K562 (cell line): ENCODE measurements around the gene MEIS1. TPM values are rescaled to one million over a fixed set of nuclear protein-coding genes. Genes with fewer than 3 reads are reported as not detected.
A peak's percentile ranks its signal among the peaks of the same experiment; 100 is the strongest.

Source experiments
- CAMTA2 ChIP-seq: fragments of 250-450 bp; sonication (Bioruptor Pico); conservative IDR thresholded peaks from 2 replicates; pipeline ENCODE4 v1.5.1; 2022
- CBFA2T2 ChIP-seq: fragments of 450-650 bp; conservative IDR thresholded peaks from 2 replicates; pipeline ENCODE4 v1.6.1; 2017; ENCODE audit warnings: mild to moderate bottlenecking
- CBFA2T3 ChIP-seq: fragments of 450-650 bp; IDR thresholded peaks from 2 replicates; pipeline ENCODE4 v1.6.1; 2017
- DPF2 ChIP-seq: fragments of 450-650 bp; IDR thresholded peaks from 2 replicates; pipeline ENCODE4 v1.6.1; 2016
- ETV5 ChIP-seq: sonication (generic); formaldehyde crosslinking; IDR thresholded peaks from 2 replicates; pipeline ENCODE4 v1.4.0; 2020; ENCODE audit warnings: low read depth, mild to moderate bottlenecking, missing genetic modification reagents
- FOXA3 ChIP-seq, 2 experiments: fragments of 450-650 bp in 1 of 2; sonication (generic) in 1 of 2; formaldehyde crosslinking; IDR thresholded peaks in 1 of 2; conservative IDR thresholded peaks in 1 of 2; 2 replicates each; pipeline versions ENCODE4 v1.4.0 to v1.8.0; 2020 to 2022; ENCODE audit warnings: mild to moderate bottlenecking in 2 of 2, missing genetic modification reagents in 1 of 2
- GATAD2A ChIP-seq: fragments of 450-650 bp; IDR thresholded peaks from 2 replicates; pipeline ENCODE4 v1.6.1; 2017
- JUN ChIP-seq, 2 experiments: sonication (generic) in 1 of 2; formaldehyde crosslinking in 1 of 2; IDR thresholded peaks; 2 replicates each; pipeline versions ENCODE4 v1.6.1 to v1.8.0; 2012 to 2022; ENCODE audit warnings: borderline replicate concordance in 2 of 2, mild to moderate bottlenecking in 2 of 2, improper control_type of control experiment in 1 of 2, low read depth in 1 of 2, low read length in 1 of 2, missing genetic modification reagents in 1 of 2
- KDM1A ChIP-seq, 2 experiments: fragments of 450-650 bp; IDR thresholded peaks; 2 replicates each; pipeline ENCODE4 v1.6.1; 2016; ENCODE audit warnings: mild to moderate bottlenecking in 2 of 2
- KDM2B ChIP-seq: fragments of 250-450 bp; sonication (Bioruptor Pico); IDR thresholded peaks from 2 replicates; pipeline ENCODE4 v1.8.0; 2021; ENCODE audit warnings: mild to moderate bottlenecking, moderate library complexity
- MBD2 ChIP-seq: sonication (generic); IDR thresholded peaks from 2 replicates; pipeline ENCODE4 v1.6.1; 2016; ENCODE audit warnings: low read depth, borderline replicate concordance
- MCM2 ChIP-seq: fragments of 450-650 bp; IDR thresholded peaks from 2 replicates; pipeline ENCODE4 v1.6.1; 2017; ENCODE audit warnings: low read depth, mild to moderate bottlenecking
- MCM5 ChIP-seq: fragments of 450-650 bp; IDR thresholded peaks from 2 replicates; pipeline ENCODE4 v1.6.1; 2016; ENCODE audit warnings: low read depth
- MED1 ChIP-seq: sonication (generic); formaldehyde crosslinking; IDR thresholded peaks from 2 replicates; pipeline ENCODE4 v1.8.1; 2023; ENCODE audit warnings: missing genetic modification reagents, borderline replicate concordance
- MEIS2 ChIP-seq: fragments of 450-650 bp; IDR thresholded peaks from 2 replicates; pipeline ENCODE4 v1.6.1; 2014; ENCODE audit warnings: mild to moderate bottlenecking; ENCODE audit not compliant: partially characterized antibody
- PCBP2 ChIP-seq: fragments of 200-400 bp; formaldehyde crosslinking; IDR thresholded peaks from 2 replicates; pipeline ENCODE4 v1.6.1; 2018; ENCODE audit warnings: low read length, low read depth, mild to moderate bottlenecking, moderate library complexity; ENCODE audit not compliant: poor library complexity, severe bottlenecking
- PKNOX1 ChIP-seq: fragments of 450-650 bp; IDR thresholded peaks from 2 replicates; pipeline ENCODE4 v1.6.1; 2016
- RUNX1 ChIP-seq: sonication (generic); IDR thresholded peaks from 2 replicates; pipeline ENCODE4 v1.6.1; 2016; ENCODE audit warnings: antibody characterized with exemption, low read depth
- SMARCE1 ChIP-seq: fragments of 450-650 bp; IDR thresholded peaks from 2 replicates; pipeline ENCODE4 v1.7.1; 2016; ENCODE audit warnings: mild to moderate bottlenecking
- SRF ChIP-seq, 2 experiments: fragments of 250-450, 450-650 bp in 1 of 2; sonication (Bioruptor Pico) in 1 of 2; sonication (generic) in 1 of 2; formaldehyde crosslinking; IDR thresholded peaks; 2 replicates each; pipeline versions ENCODE4 v1.5.0 to v1.5.1; 2020 to 2022; ENCODE audit warnings: mild to moderate bottlenecking in 1 of 2, missing genetic modification reagents in 1 of 2
- STAT5A ChIP-seq: IDR thresholded peaks from 2 replicates; pipeline ENCODE4 v1.6.1; 2012; ENCODE audit warnings: low read length, inconsistent platforms, borderline replicate concordance
- TAF9B ChIP-seq: fragments of 450-650 bp; IDR thresholded peaks from 2 replicates; pipeline ENCODE4 v1.6.1; 2018; ENCODE audit warnings: mild to moderate bottlenecking; ENCODE audit not compliant: partially characterized antibody
- ZBTB11 ChIP-seq, 3 experiments: fragments of 200-800 bp in 1 of 3; fragments of 250-450 bp in 1 of 3; fragments of 450-650 bp in 1 of 3; sonication (Bioruptor Pico) in 1 of 3; sonication (Bioruptor generic) in 1 of 3; formaldehyde crosslinking in 1 of 3; IDR thresholded peaks; 2 replicates each; pipeline versions ENCODE4 v1.6.1 to v1.8.0; 2016 to 2022; ENCODE audit warnings: mild to moderate bottlenecking in 2 of 3, missing genetic modification characterization in 2 of 3, missing compliant biosample characterization in 1 of 3, moderate library complexity in 1 of 3
- ZNF140 ChIP-seq: fragments of 250-450 bp; sonication (Bioruptor Pico); IDR thresholded peaks from 2 replicates; pipeline ENCODE4 v1.8.0; 2021; ENCODE audit warnings: moderate library complexity, mild to moderate bottlenecking, inconsistent platforms
- polyA plus RNA-seq, 8 experiments: library from polyadenylated mRNA; depleted of rRNA in 4 of 8; stranded (reverse) in 5 of 8; unstranded in 3 of 8; fragments of >200 nt; fragmentation: Nextera tagmentation in 2 of 8; fragmentation: Illumina TruSeq in 1 of 8; extraction: Ambion mirVana in 2 of 8; extraction: Trizol in 1 of 8; gene quantifications; 2 replicates each; pipeline versions ENCODE4 v1.2.1 to v1.2.3, GENCODE V29; 2011 to 2014; ENCODE audit warnings: inconsistent platforms in 1 of 8, missing spikeins in 1 of 8
- total RNA-seq, 7 experiments: library from RNA; depleted of rRNA in 6 of 7; stranded (reverse); fragments of >200 nt in 6 of 7; fragmentation: Illumina TruSeq in 2 of 7; extraction: Trizol in 2 of 7; gene quantifications; 2 replicates each; pipeline versions ENCODE4 v1.2.1 to v1.2.3, GENCODE V29; 2011 to 2021; ENCODE audit warnings: low replicate concordance in 1 of 7
- TF ChIP-seq, protein P1 (sequence below), 2 experiments: fragments of 450-650 bp; IDR thresholded peaks; 2 replicates each; pipeline ENCODE4 v1.6.1; 2016

The MEIS1 gene
- total and polyA plus RNA-seq, 9 of the 15 experiments (the other 6 are each of a cell fraction or from before 2014, with no cell fraction given): 2.3 to 9.0 (median 5.9) TPM

GRCh38 chr2:66481100-66481549 lies 46.2 kb downstream of the MEIS1 start (continued):
- TF ChIP-seq FOXA3 (CRISPR knock-in tag; conservative IDR thresholded peaks at IDR 0.05 in 1 of 2, IDR thresholded peaks at IDR 0.05 in 1 of 2) (no peak), KDM2B (CRISPR knock-in tag) (no peak), ZNF140 (CRISPR knock-in tag) (no peak), DPF2 (peak; percentile 97), CAMTA2 (CRISPR knock-in tag) (no peak), KDM1A (IDR thresholded peaks at IDR 0.05) (peak; percentile 83 to 87), SMARCE1 (peak; percentile 96), TAF9B (peak; percentile 57), STAT5A (peak; percentile 37; the same call in 1 of the 2 replicates), CBFA2T2 (peak; percentile 75), MCM2 (no peak), RUNX1 (0 out of 2 replicates have a peak, but pooled peaks have one; percentile 43), ZBTB11 (CRISPR knock-in tag; IDR thresholded peaks at IDR 0.05) (no peak), CBFA2T3 (peak; percentile 91), MEIS2 (peak; percentile 92), JUN (IDR thresholded peaks at IDR 0.05; ENCODE audit: borderline replicate concordance, low read depth, low read length) (peak; percentile 68; the same call in 1 of the 2 replicates), JUN (CRISPR knock-in tag; IDR thresholded peaks at IDR 0.05; ENCODE audit: borderline replicate concordance) (no peak), SRF (CRISPR knock-in tag; IDR thresholded peaks at IDR 0.05) (0 out of 4 replicates have a peak, but pooled peaks of 1 of the 2 experiments have one; percentile 21), MED1 (CRISPR knock-in tag) (no peak), PCBP2 (no peak), PKNOX1 (peak; percentile 88), MCM5 (no peak), ETV5 (CRISPR knock-in tag) (peak; percentile 70; the same call in 1 of the 2 replicates), GATAD2A (peak; percentile 69; the same call in 1 of the 2 replicates), MBD2 (peak; percentile 55)
- TF ChIP-seq, protein P1, sequence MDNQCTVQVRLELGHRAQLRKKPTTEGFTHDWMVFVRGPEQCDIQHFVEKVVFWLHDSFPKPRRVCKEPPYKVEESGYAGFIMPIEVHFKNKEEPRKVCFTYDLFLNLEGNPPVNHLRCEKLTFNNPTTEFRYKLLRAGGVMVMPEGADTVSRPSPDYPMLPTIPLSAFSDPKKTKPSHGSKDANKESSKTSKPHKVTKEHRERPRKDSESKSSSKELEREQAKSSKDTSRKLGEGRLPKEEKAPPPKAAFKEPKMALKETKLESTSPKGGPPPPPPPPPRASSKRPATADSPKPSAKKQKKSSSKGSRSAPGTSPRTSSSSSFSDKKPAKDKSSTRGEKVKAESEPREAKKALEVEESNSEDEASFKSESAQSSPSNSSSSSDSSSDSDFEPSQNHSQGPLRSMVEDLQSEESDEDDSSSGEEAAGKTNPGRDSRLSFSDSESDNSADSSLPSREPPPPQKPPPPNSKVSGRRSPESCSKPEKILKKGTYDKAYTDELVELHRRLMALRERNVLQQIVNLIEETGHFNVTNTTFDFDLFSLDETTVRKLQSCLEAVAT (IDR thresholded peaks at IDR 0.05): no peak
